Measurements from ENCODE around the gene RB1. TPM values are rescaled to one million over a fixed set of nuclear protein-coding genes. Genes with fewer than 3 reads are reported as not detected.
A peak's percentile ranks its signal among the peaks of the same experiment; 100 is the strongest.
"Not testable (repeated sequence)": the region's sequence is repeated elsewhere in the genome, so short reads cannot be mapped to it uniquely, and the experiment has no call there.

RB1 gene
- total RNA-seq, 1 donor from 2014 or later, result 34.0 TPM

DNA sequence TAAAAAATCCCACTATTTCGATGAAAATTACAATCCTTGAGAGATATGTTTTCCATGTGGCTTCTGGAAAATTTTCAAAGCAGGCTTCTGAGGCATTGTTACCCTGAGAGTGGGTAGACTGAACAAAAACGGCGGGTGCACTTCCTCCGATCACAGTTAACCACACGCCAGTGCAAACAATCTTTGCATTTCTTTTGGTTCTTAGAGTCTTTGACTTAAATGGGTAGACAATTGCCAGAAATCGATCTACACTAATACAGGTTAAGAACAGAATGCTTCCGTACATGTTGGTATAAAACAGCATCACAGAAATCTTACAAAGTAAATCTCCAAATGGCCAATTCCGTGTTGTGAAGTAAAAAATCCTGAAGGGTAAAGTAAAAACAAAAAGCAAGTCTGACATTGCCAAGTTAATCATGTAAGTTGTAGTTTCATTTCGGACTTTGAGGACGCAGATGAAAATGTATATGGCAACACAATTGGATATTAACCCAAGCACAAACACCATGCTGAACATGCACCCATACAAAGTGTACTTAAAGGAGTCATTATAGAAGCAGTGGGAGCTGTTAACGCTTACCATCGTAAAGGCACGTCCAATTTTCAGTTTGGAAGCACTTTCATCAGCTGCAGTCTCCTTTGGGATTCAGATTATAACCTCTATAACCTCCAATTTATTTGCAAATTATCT is 108.4 kb downstream of the RB1 start:
- no peak for DNase-seq (ENCODE audit: low spot score, unreplicated experiment)
- Mint-ChIP-seq H3K9me3 (ENCODE audit: low read depth) (no peaks in the 10 kb centered on the region), H3K4me1 (ENCODE audit: low read depth) (peaks cover 24% of the 10 kb centered on the region), H3K36me3 (ENCODE audit: insufficient read depth) (peaks cover 11% of the 10 kb centered on the region), H3K4me3 (ENCODE audit: low read depth) (peak overlapping the region; percentile 96), H3K27me3 (no peaks in the 10 kb centered on the region), H3K27ac (peak overlapping the region; percentile 99)
- TF ChIP-seq, protein P1, sequence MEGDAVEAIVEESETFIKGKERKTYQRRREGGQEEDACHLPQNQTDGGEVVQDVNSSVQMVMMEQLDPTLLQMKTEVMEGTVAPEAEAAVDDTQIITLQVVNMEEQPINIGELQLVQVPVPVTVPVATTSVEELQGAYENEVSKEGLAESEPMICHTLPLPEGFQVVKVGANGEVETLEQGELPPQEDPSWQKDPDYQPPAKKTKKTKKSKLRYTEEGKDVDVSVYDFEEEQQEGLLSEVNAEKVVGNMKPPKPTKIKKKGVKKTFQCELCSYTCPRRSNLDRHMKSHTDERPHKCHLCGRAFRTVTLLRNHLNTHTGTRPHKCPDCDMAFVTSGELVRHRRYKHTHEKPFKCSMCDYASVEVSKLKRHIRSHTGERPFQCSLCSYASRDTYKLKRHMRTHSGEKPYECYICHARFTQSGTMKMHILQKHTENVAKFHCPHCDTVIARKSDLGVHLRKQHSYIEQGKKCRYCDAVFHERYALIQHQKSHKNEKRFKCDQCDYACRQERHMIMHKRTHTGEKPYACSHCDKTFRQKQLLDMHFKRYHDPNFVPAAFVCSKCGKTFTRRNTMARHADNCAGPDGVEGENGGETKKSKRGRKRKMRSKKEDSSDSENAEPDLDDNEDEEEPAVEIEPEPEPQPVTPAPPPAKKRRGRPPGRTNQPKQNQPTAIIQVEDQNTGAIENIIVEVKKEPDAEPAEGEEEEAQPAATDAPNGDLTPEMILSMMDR (IDR thresholded peaks at IDR 0.05; ENCODE audit: unreplicated experiment), result no peak

DNA sequence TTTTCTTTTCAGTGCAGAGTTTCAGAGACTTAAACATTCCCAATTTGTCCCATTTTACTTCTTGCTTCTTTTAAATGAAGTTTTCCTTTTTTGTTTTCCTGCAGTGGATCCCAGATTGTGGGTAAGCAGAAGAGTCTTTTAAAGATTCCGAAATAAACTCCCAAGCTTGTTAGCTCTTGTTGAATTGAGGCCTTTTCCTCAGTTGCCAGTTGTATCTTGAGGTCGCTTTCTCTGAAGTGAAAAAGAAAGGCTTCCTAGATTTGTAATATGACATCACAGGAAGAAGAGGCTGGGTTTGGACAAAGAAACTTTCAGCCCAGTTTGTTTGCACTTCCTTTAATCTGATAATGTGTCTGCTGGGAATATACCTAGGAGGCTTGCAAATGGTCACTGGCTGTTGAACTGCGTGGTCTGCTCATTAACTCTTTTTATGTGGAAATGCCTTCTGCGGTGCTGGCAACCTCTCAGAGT is 109.4 kb downstream of the RB1 start, which contains the start of gene LPAR6:
LPAR6 (minus strand) TSS at position 233 of the 471 bp plus-strand sequence. CDS start 690 bp downstream, outside the sequence.
- TF ChIP-seq, protein P1 (IDR thresholded peaks at IDR 0.05; ENCODE audit: unreplicated experiment), result no peak
- peaks cover 20% of the 10 kb centered on the region for H3K36me3 Mint-ChIP-seq (ENCODE audit: insufficient read depth)
- peak within 1 kb of the TSS; percentile 96 for H3K4me3 Mint-ChIP-seq (ENCODE audit: low read depth)
- DNase-seq (ENCODE audit: low spot score, unreplicated experiment), result no peak
- peak within 1 kb of the TSS; percentile 99 for H3K27ac Mint-ChIP-seq
- peaks cover 20% of the 10 kb centered on the region for H3K4me1 Mint-ChIP-seq (ENCODE audit: low read depth)
- H3K27me3 Mint-ChIP-seq, result no peaks in the 10 kb centered on the region
- H3K9me3 Mint-ChIP-seq (ENCODE audit: low read depth), result peaks cover 6% of the 10 kb centered on the region

DNA sequence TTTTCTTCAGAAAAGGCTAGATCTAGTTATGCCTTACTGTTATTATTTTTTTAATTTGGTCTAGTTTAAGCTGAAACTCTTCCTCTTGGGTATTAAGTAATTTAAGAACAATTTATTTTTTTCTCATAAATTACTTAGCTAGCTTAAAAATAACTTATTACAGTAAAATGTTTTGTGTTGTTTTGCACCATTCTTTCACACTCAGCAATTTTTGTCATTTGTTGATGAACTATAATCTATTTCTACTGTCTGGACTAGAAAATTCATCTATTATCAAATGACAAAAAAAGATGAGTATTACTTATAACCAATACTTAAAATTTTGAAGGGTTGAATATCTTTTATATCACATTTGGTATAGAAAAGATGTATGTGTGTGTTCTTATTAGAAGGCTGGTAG is 111.0 kb downstream of the RB1 start:
- DNase-seq (ENCODE audit: low spot score, unreplicated experiment), result no peak
- no peaks in the 10 kb centered on the region for H3K27me3 Mint-ChIP-seq
- H3K27ac Mint-ChIP-seq, result no peak overlapping the region
- peaks cover 19% of the 10 kb centered on the region for H3K9me3 Mint-ChIP-seq (ENCODE audit: low read depth)
- no peak overlapping the region for H3K4me3 Mint-ChIP-seq (ENCODE audit: low read depth)
- peaks cover 17% of the 10 kb centered on the region for H3K4me1 Mint-ChIP-seq (ENCODE audit: low read depth)
- TF ChIP-seq, protein P1 (IDR thresholded peaks at IDR 0.05; ENCODE audit: unreplicated experiment), result no peak
- H3K36me3 Mint-ChIP-seq (ENCODE audit: insufficient read depth), result peaks cover 29% of the 10 kb centered on the region

DNA sequence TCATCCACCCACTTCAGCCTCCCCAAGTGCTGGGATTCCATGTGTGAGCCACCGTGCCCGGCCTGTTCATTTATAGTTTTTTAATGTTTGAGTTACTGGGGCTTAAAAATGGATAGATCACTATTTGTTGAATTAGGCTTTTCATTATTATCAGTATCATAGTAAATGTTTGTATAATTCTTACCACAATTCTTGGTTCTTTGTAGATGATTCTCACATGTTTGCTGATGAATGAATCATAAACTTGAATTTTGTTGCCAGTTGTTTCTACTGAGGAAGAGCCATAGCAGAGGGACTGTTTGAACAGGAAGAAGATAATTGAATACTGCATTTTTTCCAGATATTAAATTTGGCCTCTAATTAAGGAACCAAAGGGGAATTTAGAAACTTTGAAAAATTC is 112.0 kb downstream of the RB1 start:
- H3K4me3 Mint-ChIP-seq (ENCODE audit: low read depth), result no peak overlapping the region
- H3K9me3 Mint-ChIP-seq (ENCODE audit: low read depth), result peaks cover 28% of the 10 kb centered on the region
- H3K4me1 Mint-ChIP-seq (ENCODE audit: low read depth), result peaks cover 9% of the 10 kb centered on the region
- TF ChIP-seq, protein P1 (IDR thresholded peaks at IDR 0.05; ENCODE audit: unreplicated experiment), result no peak
- peaks cover 38% of the 10 kb centered on the region for H3K36me3 Mint-ChIP-seq (ENCODE audit: insufficient read depth)
- H3K27ac Mint-ChIP-seq, result no peak overlapping the region
- no peaks in the 10 kb centered on the region for H3K27me3 Mint-ChIP-seq
- no peak for DNase-seq (ENCODE audit: low spot score, unreplicated experiment)

DNA sequence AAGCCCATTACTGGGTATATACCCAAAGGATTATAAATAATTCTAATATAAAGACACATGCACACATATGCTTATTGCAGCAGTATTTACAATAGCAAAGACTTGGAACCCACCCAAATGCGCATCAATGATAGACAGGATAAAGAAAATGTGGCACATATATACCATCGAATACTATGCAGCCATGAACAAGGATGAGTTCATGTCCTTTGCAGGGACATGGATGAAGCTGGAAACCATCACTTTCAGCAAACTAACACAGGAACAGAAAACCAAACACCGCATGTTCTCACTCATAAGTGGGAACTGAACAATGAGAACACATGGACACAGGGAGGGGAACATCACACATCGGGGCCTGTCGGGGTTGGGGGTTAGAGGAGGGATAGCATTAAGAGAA is 118.5 kb downstream of the RB1 start:
- not testable (repeated sequence) for H3K4me3 Mint-ChIP-seq (ENCODE audit: low read depth); DNase-seq (ENCODE audit: low spot score, unreplicated experiment); H3K4me1 Mint-ChIP-seq (ENCODE audit: low read depth); H3K27me3 Mint-ChIP-seq; H3K27ac Mint-ChIP-seq
- Mint-ChIP-seq H3K9me3 (ENCODE audit: low read depth) (peaks cover 35% of the 10 kb centered on the region), H3K36me3 (ENCODE audit: insufficient read depth) (peaks cover 36% of the 10 kb centered on the region)

- H3K36me3 Mint-ChIP-seq (ENCODE audit: insufficient read depth), result peaks cover 20% of the 10 kb centered on the region
- H3K4me3 Mint-ChIP-seq (ENCODE audit: low read depth), result no peak overlapping the region
- no peaks in the 10 kb centered on the region for H3K27me3 Mint-ChIP-seq
- DNase-seq (ENCODE audit: low spot score, unreplicated experiment), result no peak
- H3K9me3 Mint-ChIP-seq (ENCODE audit: low read depth), result peaks cover 19% of the 10 kb centered on the region
- no peak overlapping the region for H3K27ac Mint-ChIP-seq
- no peaks in the 10 kb centered on the region for H3K4me1 Mint-ChIP-seq (ENCODE audit: low read depth)
- TF ChIP-seq, protein P1 (IDR thresholded peaks at IDR 0.05; ENCODE audit: unreplicated experiment), result no peak
Measured at GRCh38 chr13:48424212-48424611, 120.7 kb downstream of the RB1 start.
